HepG2 (cell line): ENCODE results near the gene SULT6B1. TPM values are rescaled to one million over a fixed set of nuclear protein-coding genes. Genes with fewer than 3 reads are reported as not detected.

Experiments used
- DPF2 ChIP-seq: sonication (generic); formaldehyde crosslinking; IDR thresholded peaks from 2 replicates; pipeline ENCODE4 v1.4.0; 2020; ENCODE audit warnings: mild to moderate bottlenecking, low read depth, missing genetic modification reagents, borderline replicate concordance
- FLYWCH1 ChIP-seq: sonication (generic); formaldehyde crosslinking; IDR thresholded peaks from 2 replicates; pipeline ENCODE4 v1.8.1; 2023; ENCODE audit warnings: mild to moderate bottlenecking, missing genetic modification reagents
- FOXJ3 ChIP-seq: sonication (generic); formaldehyde crosslinking; IDR thresholded peaks from 2 replicates; pipeline ENCODE4 v1.4.0; 2020; ENCODE audit warnings: missing genetic modification reagents, mild to moderate bottlenecking, borderline replicate concordance
- HMG20A ChIP-seq: IDR thresholded peaks from 2 replicates; pipeline ENCODE4 v1.6.1; 2016; ENCODE audit warnings: borderline replicate concordance
- HNRNPLL ChIP-seq: fragments of 200-400 bp; formaldehyde crosslinking; IDR thresholded peaks from 2 replicates; pipeline ENCODE4 v1.6.1; 2017; ENCODE audit warnings: mild to moderate bottlenecking, low read depth, low read length; ENCODE audit not compliant: poor library complexity, severe bottlenecking
- MTA1 ChIP-seq: sonication (generic); formaldehyde crosslinking; IDR thresholded peaks from 2 replicates; pipeline ENCODE4 v1.4.0; 2020; ENCODE audit warnings: missing genetic modification reagents, mild to moderate bottlenecking, borderline replicate concordance
- MXI1 ChIP-seq: IDR thresholded peaks from 3 replicates; pipeline ENCODE4 v1.6.1; 2012; ENCODE audit warnings: low read depth, low read length, inconsistent platforms, borderline replicate concordance
- MYPOP ChIP-seq: sonication (generic); formaldehyde crosslinking; IDR thresholded peaks from 2 replicates; pipeline ENCODE4 v1.8.1; 2023; ENCODE audit warnings: mild to moderate bottlenecking, moderate library complexity, missing genetic modification reagents
- NCOA5 ChIP-seq: sonication (generic); formaldehyde crosslinking; IDR thresholded peaks from 2 replicates; pipeline ENCODE4 v1.4.0; 2020; ENCODE audit warnings: missing genetic modification reagents
- NRL ChIP-seq: sonication (generic); formaldehyde crosslinking; IDR thresholded peaks from 2 replicates; pipeline ENCODE4 v1.5.0; 2020; ENCODE audit warnings: missing genetic modification reagents, mild to moderate bottlenecking, moderate library complexity, borderline replicate concordance
- SMC3 ChIP-seq: IDR thresholded peaks from 2 replicates; pipeline ENCODE4 v1.6.1; 2011; ENCODE audit warnings: low read length, improper control_type of control experiment
- SSRP1 ChIP-seq: IDR thresholded peaks from 2 replicates; pipeline ENCODE4 v1.6.1; 2016; ENCODE audit warnings: control low read depth
- ZBTB38 ChIP-seq: sonication (generic); formaldehyde crosslinking; IDR thresholded peaks from 2 replicates; pipeline ENCODE4 v1.5.1; 2020; ENCODE audit warnings: mild to moderate bottlenecking, missing genetic modification reagents
- ZNF441 ChIP-seq: sonication (generic); formaldehyde crosslinking; IDR thresholded peaks from 2 replicates; pipeline ENCODE4 v1.7.0; 2021; ENCODE audit warnings: missing genetic modification reagents, borderline replicate concordance
- ZNF841 ChIP-seq: sonication (generic); formaldehyde crosslinking; IDR thresholded peaks from 2 replicates; pipeline ENCODE4 v1.8.1; 2023; ENCODE audit warnings: missing genetic modification reagents, borderline replicate concordance
- ZNF850 ChIP-seq: sonication (generic); formaldehyde crosslinking; conservative IDR thresholded peaks from 2 replicates; pipeline ENCODE4 v1.9.0; 2021; ENCODE audit warnings: mild to moderate bottlenecking, missing genetic modification reagents
- polyA plus RNA-seq, 8 experiments: library from polyadenylated mRNA; depleted of rRNA in 3 of 8; stranded (reverse) in 7 of 8; unstranded in 1 of 8; fragments of >200 nt; fragmentation: Illumina TruSeq in 4 of 8; extraction: Trizol in 4 of 8; gene quantifications; 2 replicates each; pipeline versions ENCODE4 v1.2.1 to v1.2.3, GENCODE V29; 2011 to 2016; ENCODE audit warnings: low read depth in 4 of 8, missing spikeins in 1 of 8, mixed read lengths in 1 of 8; ENCODE audit not compliant: insufficient read depth in 1 of 8
- total RNA-seq, 5 experiments: library from RNA; depleted of rRNA; stranded (reverse); fragments of >200 nt; fragmentation: Illumina TruSeq; extraction: Trizol; gene quantifications; 2 replicates each; pipeline ENCODE4 v1.2.3, GENCODE V29; 2016; ENCODE audit warnings: low read depth in 1 of 5

SULT6B1 gene
- total and polyA plus RNA-seq, 2 of the 13 experiments (the other 11 are each of a cell fraction or from before 2014, with no cell fraction given): not detected

GRCh38 chr2:37156857-37157714 lies 31.4 kb downstream of the SULT6B1 start, which contains the start of gene EIF2AK2 (continued):
- TF ChIP-seq MYPOP (CRISPR knock-in tag) (0 out of 2 replicates have a peak, but pooled peaks have one; percentile 20), NRL (no peak), MXI1 (peak; percentile 80; the same call in 2 of the 3 replicates), SMC3 (no peak), NCOA5 (CRISPR knock-in tag) (no peak), MTA1 (CRISPR knock-in tag) (peak; percentile 52; the same call in 1 of the 2 replicates), FOXJ3 (CRISPR knock-in tag) (no peak), HNRNPLL (peak; percentile 79), ZBTB38 (CRISPR knock-in tag) (peak; percentile 38; the same call in 1 of the 2 replicates), HMG20A (CRISPR knock-in tag) (no peak), FLYWCH1 (CRISPR knock-in tag) (0 out of 2 replicates have a peak, but pooled peaks have one; percentile 0), ZNF441 (CRISPR knock-in tag) (peak; percentile 80), DPF2 (CRISPR knock-in tag) (no peak), SSRP1 (CRISPR knock-in tag) (no peak), ZNF850 (CRISPR knock-in tag) (no peak), ZNF841 (no peak)
- TF ChIP-seq, all 625 proteins: peak for 172
